Measurements from ENCODE around the gene SCUBE2.
A peak's percentile ranks its signal among the peaks of the same experiment; 100 is the strongest.
"Not testable (repeated sequence)": the region's sequence is repeated elsewhere in the genome, so short reads cannot be mapped to it uniquely, and the experiment has no call there.

The SCUBE2 gene

GRCh38 chr11:9103542-9104276, 12.3 kb upstream of the SCUBE2 start:
- DNase-seq: no peak

GRCh38 chr11:9099617-9100016, 8.2 kb upstream of the SCUBE2 start:
- DNase-seq: no peak

GRCh38 chr11:9098455-9098854, 7.1 kb upstream of the SCUBE2 start:
- DNase-seq: not testable (repeated sequence)

- DNase-seq: not testable (repeated sequence)
Measured at GRCh38 chr11:9097186-9097943, 6.0 kb upstream of the SCUBE2 start.

GRCh38 chr11:9096427-9096826, 5.0 kb upstream of the SCUBE2 start:
- DNase-seq: no peak

GRCh38 chr11:9095421-9095820, 4.0 kb upstream of the SCUBE2 start:
- DNase-seq: peak; percentile 36

- no peak for DNase-seq
Measured at GRCh38 chr11:9094420-9094819, 3.0 kb upstream of the SCUBE2 start.

- no peak for DNase-seq
Measured at GRCh38 chr11:9092853-9093778, 1.7 kb upstream of the SCUBE2 start.

GRCh38 chr11:9092072-9092471, 673 bp upstream of the SCUBE2 start:
- no peak for DNase-seq

- DNase-seq: no peak
Measured at GRCh38 chr11:9090488-9091043, 833 bp downstream of the SCUBE2 start.

- no peak for DNase-seq
Measured at GRCh38 chr11:9089636-9090035, 1.8 kb downstream of the SCUBE2 start.

- DNase-seq: no peak
Measured at GRCh38 chr11:9089061-9089460, 2.3 kb downstream of the SCUBE2 start.

- DNase-seq: no peak
Measured at GRCh38 chr11:9082575-9082974, 8.8 kb downstream of the SCUBE2 start.

- DNase-seq: no peak
Measured at GRCh38 chr11:9081153-9081552, 10.2 kb downstream of the SCUBE2 start.

GRCh38 chr11:9078113-9079086, 13.0 kb downstream of the SCUBE2 start:
- DNase-seq: no peak

GRCh38 chr11:9077164-9077563, 14.2 kb downstream of the SCUBE2 start:
- DNase-seq: no peak

GRCh38 chr11:9076661-9077060, 14.7 kb downstream of the SCUBE2 start:
- DNase-seq: no peak

- DNase-seq: no peak
Measured at GRCh38 chr11:9076046-9076445, 15.4 kb downstream of the SCUBE2 start.

- DNase-seq: no peak
Measured at GRCh38 chr11:9075556-9075955, 15.8 kb downstream of the SCUBE2 start.

- no peak for DNase-seq
Measured at GRCh38 chr11:9074338-9075029, 16.9 kb downstream of the SCUBE2 start.

Measured in stimulated activated CD4-positive, alpha-beta T cell treated with anti-CD3 and anti-CD28 coated beads, Interleukin-15, amount 100 ng/mL, for 24 hours (primary cell).